Hematopoietic multipotent progenitor cell (in vitro differentiated cells): ENCODE data around the gene SCGB1A1. TPM values are rescaled to one million over a fixed set of nuclear protein-coding genes. Genes with fewer than 3 reads are reported as not detected.
"Not testable (repeated sequence)": the region's sequence is repeated elsewhere in the genome, so short reads cannot be mapped to it uniquely, and the experiment has no call there.

Experiments
- DNase-seq, 3 donors: peaks; one replicate each; pipeline ENCODE4 v3.0.0-alpha.2; 2011 to 2015; ENCODE audit warnings: low read depth in 2 of 3, low spot score in 2 of 3
- total RNA-seq: library from RNA; depleted of rRNA; stranded (reverse); fragments of >200 nt; gene quantifications from one replicate; pipeline ENCODE4 v1.2.3, GENCODE V29; 2012

Gene SCGB1A1
- total RNA-seq, 1 donor, result not detected

GRCh38 chr11:62444835-62445234, 26.0 kb downstream of the SCGB1A1 start:
- DNase-seq, result no peak

DNA sequence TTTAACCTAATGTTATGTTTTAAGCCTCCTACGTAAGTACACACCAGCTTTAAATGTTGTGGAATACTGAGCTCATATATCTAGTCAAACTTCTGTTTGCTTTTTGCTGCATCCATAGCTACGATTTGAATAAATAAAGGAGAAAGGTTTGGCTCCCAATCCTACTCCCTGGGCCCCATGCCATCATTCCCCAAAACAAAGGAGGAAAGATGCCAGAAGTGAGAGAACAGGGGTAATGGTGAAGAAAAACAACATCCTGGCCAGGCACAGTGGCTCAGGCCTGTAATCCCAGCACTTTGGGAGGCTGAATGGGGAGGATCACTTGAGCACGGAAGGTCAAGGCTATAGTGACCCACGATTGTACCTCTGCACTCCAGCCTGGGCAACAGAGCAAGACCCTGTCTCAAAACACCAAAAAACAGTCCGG, 26.5 kb downstream of the SCGB1A1 start:
- no peak for DNase-seq

DNA sequence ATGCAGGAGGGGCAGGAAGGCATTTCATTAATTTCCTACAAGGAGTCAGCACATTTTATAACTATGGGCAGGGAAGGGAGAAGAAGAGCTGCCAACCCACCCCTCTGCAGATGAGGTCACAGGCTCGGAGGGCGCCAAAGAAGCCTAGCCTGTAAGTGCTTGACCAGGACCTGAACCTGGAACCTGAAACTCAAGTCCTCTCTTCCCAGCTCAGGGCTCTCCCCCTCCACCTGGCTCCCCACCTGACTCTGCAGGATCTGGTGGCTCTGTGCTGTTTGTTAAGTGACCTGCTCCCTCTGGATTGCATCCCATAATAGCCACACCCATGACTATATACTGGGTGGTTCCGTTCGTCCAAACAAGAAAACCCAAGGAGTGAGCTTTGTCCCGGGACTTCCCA, 27.3 kb downstream of the SCGB1A1 start:
- DNase-seq, result no peak

DNA sequence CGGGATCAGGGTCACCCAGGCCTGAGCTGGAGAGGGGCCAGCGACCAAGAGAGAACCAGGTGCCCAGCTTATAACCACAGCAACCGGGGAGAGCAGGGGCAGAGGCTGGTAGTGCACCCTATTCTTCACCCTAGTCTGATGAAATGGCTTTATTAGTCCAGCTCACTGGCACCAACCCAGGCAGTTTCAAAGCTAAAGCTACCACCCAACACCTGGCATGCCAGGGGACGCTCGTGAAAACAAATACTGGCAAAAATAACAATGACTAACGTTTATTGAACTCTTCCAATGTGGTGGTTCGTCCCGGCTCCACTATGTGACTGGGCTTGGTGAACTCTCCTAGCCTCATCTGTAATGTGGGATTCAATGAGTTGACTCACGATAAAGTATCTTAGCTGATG, 30.6 kb downstream of the SCGB1A1 start:
- no peak for DNase-seq

GRCh38 chr11:62449912-62450311, 31.1 kb downstream of the SCGB1A1 start:
- not testable (repeated sequence) for DNase-seq

DNA sequence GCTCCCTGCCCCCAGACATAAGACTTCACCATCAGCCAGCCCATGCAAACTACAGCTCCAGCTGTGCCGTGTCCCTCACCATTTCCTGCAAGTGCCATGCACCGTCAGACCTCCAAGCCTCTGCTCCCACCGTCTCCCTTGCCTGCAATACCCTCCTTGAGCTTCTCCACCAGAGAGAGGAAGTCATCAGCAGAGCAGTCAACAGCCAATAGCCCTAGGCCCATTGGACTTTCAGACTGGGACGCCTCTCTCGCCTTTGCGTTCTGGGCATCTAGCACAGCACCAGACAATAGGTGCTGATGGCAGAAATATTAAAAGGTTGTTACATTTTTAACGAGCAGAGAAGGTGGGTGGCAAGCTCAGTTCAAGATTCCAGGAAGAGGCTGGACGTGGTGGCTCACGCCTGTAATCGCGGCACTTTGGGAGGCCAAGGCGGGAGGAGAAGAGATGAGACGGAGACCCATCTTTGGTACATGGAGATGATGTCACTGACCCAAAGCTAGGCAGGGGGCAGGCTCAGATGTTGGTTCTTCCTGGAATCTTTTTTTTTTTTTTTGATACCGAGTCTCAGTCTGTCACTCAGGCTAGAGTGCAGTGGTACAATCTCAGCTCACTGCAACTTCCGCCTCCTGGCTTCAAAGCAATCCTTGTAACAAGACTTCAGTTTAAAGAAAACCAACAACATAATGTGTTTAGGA, 31.9 kb downstream of the SCGB1A1 start:
- DNase-seq, result no peak

- DNase-seq, result no peak
Measured at GRCh38 chr11:62451241-62451621, 32.4 kb downstream of the SCGB1A1 start.

- DNase-seq, result no peak
Measured at GRCh38 chr11:62452261-62452660, 33.4 kb downstream of the SCGB1A1 start.

DNA sequence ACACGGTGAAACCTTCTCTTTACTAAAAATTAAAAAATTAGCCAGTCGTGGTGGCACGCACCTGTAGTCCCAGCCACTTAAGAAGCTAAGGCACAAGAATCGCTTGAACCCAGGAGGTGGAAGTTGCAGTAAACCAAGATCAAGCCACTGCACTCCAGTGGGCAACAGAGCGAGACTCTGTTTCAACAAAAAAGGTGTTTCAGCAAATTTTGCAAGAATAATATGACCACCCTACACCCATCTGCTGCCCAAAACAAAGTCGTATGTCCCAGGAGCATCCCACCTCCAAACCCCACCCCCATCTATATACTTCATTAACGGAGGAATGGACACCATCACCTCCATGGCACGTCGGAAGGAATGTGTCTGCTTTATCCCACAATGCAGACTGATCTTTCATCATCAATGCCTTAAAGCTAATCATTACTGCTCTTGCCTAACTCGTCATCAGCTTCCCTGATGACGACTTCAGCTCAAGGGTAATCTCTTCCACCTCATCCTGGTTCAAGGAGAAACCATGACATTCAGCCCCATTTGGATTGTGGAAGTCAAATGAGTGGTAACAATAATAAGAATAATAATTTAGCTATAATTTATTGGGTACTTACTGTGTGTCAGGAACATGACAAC, 34.1 kb downstream of the SCGB1A1 start:
- no peak for DNase-seq

DNA sequence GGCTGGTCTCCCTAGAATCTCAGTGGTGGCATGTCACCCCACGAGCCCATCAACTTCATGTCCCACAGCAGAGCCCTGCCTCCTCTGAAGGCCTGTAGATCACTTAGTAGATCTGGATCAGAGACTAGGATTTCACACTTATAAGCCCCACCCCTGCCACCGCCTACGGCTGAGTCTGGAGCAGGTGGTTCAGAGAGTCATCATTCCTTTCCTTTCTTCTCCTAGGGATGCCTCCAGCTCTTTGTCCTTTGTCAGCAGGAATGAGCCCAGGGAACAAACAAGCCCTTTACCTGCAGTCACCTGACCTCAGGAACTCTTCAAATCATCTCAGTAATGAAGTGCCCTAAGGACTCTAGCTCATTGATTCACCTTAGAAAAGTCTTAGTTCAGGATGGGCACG, 37.8 kb downstream of the SCGB1A1 start:
- no peak for DNase-seq

DNA sequence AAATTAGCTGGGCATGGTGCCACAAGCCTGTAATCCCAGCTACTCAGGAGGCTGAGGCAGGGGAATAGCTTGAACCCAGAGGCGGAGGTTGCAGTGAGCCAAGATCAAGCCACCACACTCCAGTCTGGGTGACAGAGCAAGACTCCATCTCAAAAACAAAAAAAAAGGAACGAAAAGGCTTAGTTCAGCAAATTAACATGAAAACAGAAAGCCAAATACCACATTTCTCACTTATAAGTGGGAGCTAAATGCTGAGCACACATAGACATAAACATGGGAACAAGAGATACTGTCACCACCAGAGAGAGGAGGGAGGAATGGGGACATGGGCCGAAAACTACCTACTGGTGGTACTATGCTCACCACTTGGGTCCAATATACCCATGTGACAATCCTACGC, 38.6 kb downstream of the SCGB1A1 start:
- peak in 1 of 3 donors; percentile 20 for DNase-seq

GRCh38 chr11:62458212-62459002, 39.6 kb downstream of the SCGB1A1 start:
- peak in 1 of 3 donors; percentile 50 for DNase-seq

DNA sequence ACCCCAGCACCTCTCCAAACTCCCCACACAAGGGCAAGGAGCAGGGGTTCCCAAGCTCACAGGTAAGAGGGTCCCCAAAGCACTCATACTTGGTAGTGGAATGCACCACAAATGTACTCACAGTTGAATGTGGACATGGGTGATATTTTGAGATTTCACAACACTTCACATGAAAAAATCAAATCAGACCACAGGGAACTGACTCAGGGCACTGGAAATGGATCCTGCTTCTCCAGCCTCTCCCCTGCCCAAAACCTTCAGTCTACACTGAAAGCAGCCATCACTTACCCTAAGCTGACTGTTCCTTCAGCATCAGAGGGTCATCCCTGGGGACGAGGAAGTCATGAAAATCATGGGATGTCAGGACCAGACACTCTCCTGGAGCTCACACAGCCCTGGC, 40.2 kb downstream of the SCGB1A1 start:
- DNase-seq, result no peak

DNA sequence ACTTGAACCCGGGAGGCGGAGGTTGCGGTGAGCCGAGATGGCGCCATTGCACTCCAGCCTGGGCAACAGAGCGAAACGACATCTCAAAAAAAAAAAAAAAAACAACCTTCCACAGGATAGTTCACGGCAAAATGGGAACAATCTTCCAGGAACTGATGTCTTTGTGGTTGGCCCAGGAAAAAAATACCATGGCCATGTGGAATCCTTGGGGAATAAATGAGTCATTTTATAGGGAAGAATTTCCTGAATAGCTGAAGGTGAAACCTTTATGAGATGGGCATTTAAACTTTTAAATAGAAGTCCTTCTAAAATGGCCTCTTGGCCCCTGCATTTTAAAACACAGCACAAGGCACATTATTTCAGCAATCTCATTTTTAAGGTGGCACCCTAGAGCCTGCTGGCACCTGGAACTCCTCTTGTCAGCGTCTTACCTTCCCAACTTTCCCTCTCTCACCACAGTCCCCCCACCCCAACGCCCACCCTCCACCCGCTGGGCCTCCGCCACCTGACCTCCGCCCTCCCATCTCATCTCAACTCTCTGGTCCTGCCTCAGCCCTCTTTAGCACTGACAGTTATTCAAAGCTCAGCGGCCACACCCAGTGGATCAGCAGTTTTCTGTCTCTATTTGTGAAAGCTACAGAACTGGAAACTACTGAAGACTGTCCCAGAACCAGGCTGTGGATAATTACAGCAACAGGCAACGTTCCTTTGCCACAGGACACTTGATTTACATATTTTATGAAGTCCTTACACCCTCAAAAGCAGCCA, 43.1 kb downstream of the SCGB1A1 start:
- DNase-seq, result no peak

GRCh38 chr11:62462508-62462892, 43.7 kb downstream of the SCGB1A1 start:
- no peak for DNase-seq

GRCh38 chr11:62463121-62463542, 44.3 kb downstream of the SCGB1A1 start:
- DNase-seq, result no peak

DNA sequence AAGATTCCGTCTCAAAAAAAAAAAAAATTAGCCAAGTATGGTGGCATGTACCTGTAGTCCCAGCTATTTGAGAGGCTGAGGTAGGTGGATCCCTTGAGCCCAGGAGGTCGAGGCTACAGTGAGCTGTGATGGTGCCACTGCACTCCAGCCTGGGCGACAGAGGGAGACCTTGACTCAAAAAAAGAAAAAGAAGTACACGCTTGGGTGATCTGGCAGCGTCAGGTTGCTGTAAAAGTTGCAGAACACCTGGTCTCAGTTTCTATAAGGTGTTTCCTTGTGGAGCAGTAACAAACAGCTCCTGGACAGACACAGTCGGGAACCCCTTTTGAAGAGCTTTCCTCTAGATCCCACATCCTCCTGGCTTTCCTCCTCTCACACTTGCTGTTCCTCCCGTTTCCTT, 45.8 kb downstream of the SCGB1A1 start:
- no peak for DNase-seq

- DNase-seq, result no peak
Measured at GRCh38 chr11:62466444-62466843, 47.6 kb downstream of the SCGB1A1 start.

GRCh38 chr11:62468577-62468976, 49.7 kb downstream of the SCGB1A1 start:
- no peak for DNase-seq

- DNase-seq, result no peak
Measured at GRCh38 chr11:62471603-62472002, 52.8 kb downstream of the SCGB1A1 start.
